Immature natural killer cell (primary cell): ENCODE data around the gene COPG2. TPM values are rescaled to one million over a fixed set of nuclear protein-coding genes. Genes with fewer than 3 reads are reported as not detected.
A peak's percentile ranks its signal among the peaks of the same experiment; 100 is the strongest.
"Not testable (repeated sequence)": the region's sequence is repeated elsewhere in the genome, so short reads cannot be mapped to it uniquely, and the experiment has no call there.

Source experiments
- DNase-seq, 3 donors: peaks; one replicate each; pipeline ENCODE4 v3.0.0; 2022; ENCODE audit warnings: mixed read lengths in 1 of 3
- H3K27ac Mint-ChIP-seq, 6 donors: one replicate each; pipeline ENCODE4 v1.8.0; 2020; ENCODE audit warnings: mixed read lengths in 6 of 6, mild to moderate bottlenecking in 5 of 6, inconsistent platforms in 4 of 6, moderate library complexity in 3 of 6
- H3K27me3 Mint-ChIP-seq, 3 donors: one replicate each; pipeline ENCODE4 v1.8.0; 2020 to 2021; ENCODE audit warnings: low read depth in 3 of 3, mild to moderate bottlenecking in 3 of 3, mixed read lengths in 3 of 3, moderate library complexity in 3 of 3, inconsistent platforms in 1 of 3
- H3K36me3 Mint-ChIP-seq, 3 donors: one replicate each; pipeline ENCODE4 v1.8.0; 2020; ENCODE audit warnings: mixed read lengths in 3 of 3, inconsistent platforms in 2 of 3, mild to moderate bottlenecking in 2 of 3
- H3K4me1 Mint-ChIP-seq, 2 donors: one replicate each; pipeline ENCODE4 v1.8.0; 2020; ENCODE audit warnings: inconsistent platforms in 2 of 2, mild to moderate bottlenecking in 2 of 2, mixed read lengths in 2 of 2, moderate library complexity in 1 of 2
- H3K4me3 Mint-ChIP-seq, 5 donors: one replicate each; pipeline ENCODE4 v1.8.0; 2020; ENCODE audit warnings: mild to moderate bottlenecking in 5 of 5, mixed read lengths in 5 of 5, inconsistent platforms in 3 of 5, moderate library complexity in 3 of 5
- H3K9me3 Mint-ChIP-seq, 6 donors: one replicate each; pipeline ENCODE4 v1.8.0; 2020; ENCODE audit warnings: mild to moderate bottlenecking in 6 of 6, mixed read lengths in 6 of 6, inconsistent platforms in 4 of 6, moderate library complexity in 3 of 6
- polyA plus RNA-seq, 3 donors: library from polyadenylated mRNA; unstranded; fragments of 300-500 nt; fragmentation: Illumina TruSeq; gene quantifications; one replicate each; pipeline ENCODE4 v1.2.3, GENCODE V29; 2021

COPG2 gene
- polyA plus RNA-seq, 3 donors from 2014 or later, result 1.5 to 2.1 TPM; not detected in 1

- H3K27me3 Mint-ChIP-seq, H3K4me3 Mint-ChIP-seq, H3K27ac Mint-ChIP-seq, H3K4me1 Mint-ChIP-seq, DNase-seq: not testable (repeated sequence)
- peaks cover 3 to 12% (median 5%) of the 10 kb centered on the region in 6 donors for H3K9me3 Mint-ChIP-seq
- H3K36me3 Mint-ChIP-seq, result peaks cover 5 to 11% (median 7%) of the 10 kb centered on the region in 3 donors
Measured at GRCh38 chr7:130575110-130575509, 93.4 kb downstream of the COPG2 start.

- not testable (repeated sequence) for DNase-seq, H3K4me3 Mint-ChIP-seq, H3K27ac Mint-ChIP-seq, H3K27me3 Mint-ChIP-seq, H3K4me1 Mint-ChIP-seq
- peaks cover 10 to 28% (median 14%) of the 10 kb centered on the region in 3 donors for H3K36me3 Mint-ChIP-seq
- peaks cover 0 to 24% (median 5%) of the 10 kb centered on the region in 6 donors for H3K9me3 Mint-ChIP-seq
Measured at GRCh38 chr7:130570144-130570543, 98.4 kb downstream of the COPG2 start.

GRCh38 chr7:130566898-130567280 lies 101.7 kb downstream of the COPG2 start:
- H3K4me3 Mint-ChIP-seq, result no peak overlapping the region
- H3K4me1 Mint-ChIP-seq, result no peaks in the 10 kb centered on the region
- no peak overlapping the region for H3K27ac Mint-ChIP-seq
- DNase-seq, result no peak
- peaks cover 0 to 3% (median 0%) of the 10 kb centered on the region in 3 donors for H3K27me3 Mint-ChIP-seq
- peaks cover 10 to 31% (median 14%) of the 10 kb centered on the region in 3 donors for H3K36me3 Mint-ChIP-seq
- H3K9me3 Mint-ChIP-seq, result peaks cover 0 to 24% (median 5%) of the 10 kb centered on the region in 6 donors

GRCh38 chr7:130566168-130566897 lies 102.2 kb downstream of the COPG2 start:
- peaks cover 10 to 31% (median 15%) of the 10 kb centered on the region in 3 donors for H3K36me3 Mint-ChIP-seq
- H3K9me3 Mint-ChIP-seq, result peaks cover 0 to 24% (median 5%) of the 10 kb centered on the region in 6 donors
- H3K27me3 Mint-ChIP-seq, result peaks cover 0 to 3% (median 0%) of the 10 kb centered on the region in 3 donors
- H3K4me3 Mint-ChIP-seq, result no peak overlapping the region
- no peaks in the 10 kb centered on the region for H3K4me1 Mint-ChIP-seq
- no peak for DNase-seq
- H3K27ac Mint-ChIP-seq, result no peak overlapping the region

GRCh38 chr7:130560972-130561371 lies 107.6 kb downstream of the COPG2 start:
- Mint-ChIP-seq H3K9me3 (peaks cover 0 to 5% (median 0%) of the 10 kb centered on the region in 6 donors), H3K4me1 (no peaks in the 10 kb centered on the region), H3K36me3 (peaks cover 5 to 23% (median 17%) of the 10 kb centered on the region in 3 donors), H3K27me3 (no peaks in the 10 kb centered on the region), H3K4me3 (no peak overlapping the region), H3K27ac (no peak overlapping the region)
- DNase-seq, result peak in 1 of 3 donors; percentile 0

GRCh38 chr7:130559184-130559583 lies 109.4 kb downstream of the COPG2 start:
- H3K4me1 Mint-ChIP-seq, result no peaks in the 10 kb centered on the region
- H3K4me3 Mint-ChIP-seq, result no peak overlapping the region
- H3K36me3 Mint-ChIP-seq, result peaks cover 0 to 22% (median 10%) of the 10 kb centered on the region in 3 donors
- no peak for DNase-seq
- no peaks in the 10 kb centered on the region for H3K27me3 Mint-ChIP-seq
- no peaks in the 10 kb centered on the region for H3K9me3 Mint-ChIP-seq
- H3K27ac Mint-ChIP-seq, result no peak overlapping the region

GRCh38 chr7:130554481-130554880 lies 114.1 kb downstream of the COPG2 start:
- H3K36me3 Mint-ChIP-seq, result peaks cover 0 to 21% (median 15%) of the 10 kb centered on the region in 3 donors

GRCh38 chr7:130553398-130554029 lies 115.0 kb downstream of the COPG2 start:
- no peaks in the 10 kb centered on the region for H3K4me1 Mint-ChIP-seq
- no peak overlapping the region for H3K27ac Mint-ChIP-seq
- no peak for DNase-seq
- H3K36me3 Mint-ChIP-seq, result peaks cover 5 to 21% (median 19%) of the 10 kb centered on the region in 3 donors
- H3K9me3 Mint-ChIP-seq, result no peaks in the 10 kb centered on the region
- no peaks in the 10 kb centered on the region for H3K27me3 Mint-ChIP-seq
- H3K4me3 Mint-ChIP-seq, result no peak overlapping the region

More at GRCh38 chr7:130554481-130554880, 114.1 kb downstream of the COPG2 start:
- Mint-ChIP-seq H3K27ac (no peak overlapping the region), H3K4me3 (no peak overlapping the region), H3K27me3 (no peaks in the 10 kb centered on the region), H3K9me3 (no peaks in the 10 kb centered on the region), H3K4me1 (no peaks in the 10 kb centered on the region)
- DNase-seq, result no peak

GRCh38 chr7:130544356-130544755 lies 124.2 kb downstream of the COPG2 start:
- no peak overlapping the region for H3K27ac Mint-ChIP-seq
- peaks cover 9 to 22% (median 18%) of the 10 kb centered on the region in 3 donors for H3K36me3 Mint-ChIP-seq
- no peaks in the 10 kb centered on the region for H3K27me3 Mint-ChIP-seq
- H3K4me3 Mint-ChIP-seq, result no peak overlapping the region
- H3K9me3 Mint-ChIP-seq, result no peaks in the 10 kb centered on the region
- no peak for DNase-seq
- peaks cover 0 to 2% of the 10 kb centered on the region in 2 donors for H3K4me1 Mint-ChIP-seq

- Mint-ChIP-seq H3K9me3 (no peaks in the 10 kb centered on the region), H3K27ac (no peak overlapping the region), H3K36me3 (peaks cover 5 to 17% (median 13%) of the 10 kb centered on the region in 3 donors), H3K4me3 (no peak overlapping the region), H3K4me1 (peaks cover 0 to 2% of the 10 kb centered on the region in 2 donors), H3K27me3 (no peaks in the 10 kb centered on the region)
- no peak for DNase-seq
Measured at GRCh38 chr7:130543487-130544010, 125.0 kb downstream of the COPG2 start.

GRCh38 chr7:130542297-130542696 lies 126.3 kb downstream of the COPG2 start:
- peaks cover 5 to 13% (median 13%) of the 10 kb centered on the region in 3 donors for H3K36me3 Mint-ChIP-seq
- not testable (repeated sequence) for H3K9me3 Mint-ChIP-seq, DNase-seq, H3K27ac Mint-ChIP-seq, H3K4me1 Mint-ChIP-seq, H3K27me3 Mint-ChIP-seq, H3K4me3 Mint-ChIP-seq

GRCh38 chr7:130541287-130541686 lies 127.3 kb downstream of the COPG2 start:
- H3K36me3 Mint-ChIP-seq, result peaks cover 5 to 11% (median 11%) of the 10 kb centered on the region in 3 donors
- H3K27me3 Mint-ChIP-seq, H3K4me3 Mint-ChIP-seq, H3K9me3 Mint-ChIP-seq, H3K4me1 Mint-ChIP-seq, DNase-seq: not testable (repeated sequence)
- peak overlapping the region in 1 of 6 donors; percentile 78 for H3K27ac Mint-ChIP-seq

- not testable (repeated sequence) for H3K27ac Mint-ChIP-seq, H3K36me3 Mint-ChIP-seq, H3K27me3 Mint-ChIP-seq, H3K4me1 Mint-ChIP-seq, H3K9me3 Mint-ChIP-seq, DNase-seq, H3K4me3 Mint-ChIP-seq
Measured at GRCh38 chr7:130537894-130538293, 130.7 kb downstream of the COPG2 start.

GRCh38 chr7:130529417-130529816 lies 139.1 kb downstream of the COPG2 start:
- no peak overlapping the region for H3K4me3 Mint-ChIP-seq
- peaks cover 0 to 4% of the 10 kb centered on the region in 2 donors for H3K4me1 Mint-ChIP-seq
- H3K27ac Mint-ChIP-seq, result no peak overlapping the region
- H3K36me3 Mint-ChIP-seq, result peaks cover 17 to 23% (median 18%) of the 10 kb centered on the region in 3 donors
- no peak for DNase-seq
- peaks cover 0 to 8% (median 3%) of the 10 kb centered on the region in 3 donors for H3K27me3 Mint-ChIP-seq
- H3K9me3 Mint-ChIP-seq, result no peaks in the 10 kb centered on the region
